NCI-H1694 (cell line): Measurements from ENCODE around the gene PRIM2.
"Not testable (repeated sequence)": the region's sequence is repeated elsewhere in the genome, so short reads cannot be mapped to it uniquely, and the experiment has no call there.

Experiments used
- DNase-seq: peaks from one replicate; lab custom pipeline; 2025; lab: John Stamatoyannopoulos, UW

Gene PRIM2

GRCh38 chr6:57445790-57446468, 128.5 kb downstream of the PRIM2 start:
- DNase-seq = not testable (repeated sequence)

GRCh38 chr6:57449496-57450066, 132.2 kb downstream of the PRIM2 start:
- DNase-seq = not testable (repeated sequence)

GRCh38 chr6:57459781-57460180, 142.4 kb downstream of the PRIM2 start:
- DNase-seq = not testable (repeated sequence)

GRCh38 chr6:57461022-57461421, 143.6 kb downstream of the PRIM2 start:
- not testable (repeated sequence) for DNase-seq

- DNase-seq = not testable (repeated sequence)
Observed at GRCh38 chr6:57463809-57464208, 146.4 kb downstream of the PRIM2 start.

GRCh38 chr6:57465968-57466367, 148.5 kb downstream of the PRIM2 start:
- not testable (repeated sequence) for DNase-seq

GRCh38 chr6:57469072-57469471, 151.6 kb downstream of the PRIM2 start:
- DNase-seq = no peak

- not testable (repeated sequence) for DNase-seq
Observed at GRCh38 chr6:57470148-57470547, 152.7 kb downstream of the PRIM2 start.

- not testable (repeated sequence) for DNase-seq
Observed at GRCh38 chr6:57471314-57471864, 154.0 kb downstream of the PRIM2 start.

GRCh38 chr6:57472861-57473362, 155.5 kb downstream of the PRIM2 start:
- not testable (repeated sequence) for DNase-seq

- DNase-seq = not testable (repeated sequence)
Observed at GRCh38 chr6:57474862-57475475, 157.5 kb downstream of the PRIM2 start.

GRCh38 chr6:57475656-57476055, 158.2 kb downstream of the PRIM2 start:
- not testable (repeated sequence) for DNase-seq

- DNase-seq = not testable (repeated sequence)
Observed at GRCh38 chr6:57480194-57480593, 162.8 kb downstream of the PRIM2 start.

- DNase-seq = not testable (repeated sequence)
Observed at GRCh38 chr6:57481121-57481520, 163.7 kb downstream of the PRIM2 start.

GRCh38 chr6:57482471-57482870, 165.0 kb downstream of the PRIM2 start:
- DNase-seq = not testable (repeated sequence)

GRCh38 chr6:57486494-57487081, 169.2 kb downstream of the PRIM2 start:
- not testable (repeated sequence) for DNase-seq

GRCh38 chr6:57488551-57488950, 171.1 kb downstream of the PRIM2 start:
- DNase-seq = not testable (repeated sequence)

GRCh38 chr6:57489887-57490286, 172.5 kb downstream of the PRIM2 start:
- not testable (repeated sequence) for DNase-seq

GRCh38 chr6:57491795-57492194, 174.4 kb downstream of the PRIM2 start:
- DNase-seq = not testable (repeated sequence)

GRCh38 chr6:57496251-57496650, 178.8 kb downstream of the PRIM2 start:
- not testable (repeated sequence) for DNase-seq

- DNase-seq = not testable (repeated sequence)
Observed at GRCh38 chr6:57500368-57501021, 183.1 kb downstream of the PRIM2 start.

- not testable (repeated sequence) for DNase-seq
Observed at GRCh38 chr6:57502387-57502786, 185.0 kb downstream of the PRIM2 start.
